Right atrium auricular region (tissue), 2 donors: ENCODE data around the gene COL23A1. TPM values are rescaled to one million over a fixed set of nuclear protein-coding genes. Genes with fewer than 3 reads are reported as not detected.

ENCODE experiments used
- DNase-seq: peaks from one replicate; pipeline ENCODE4 v3.0.0-alpha.2; 2019; ENCODE audit warnings: low spot score
- H3K27ac ChIP-seq, 2 donors: fragments of 200-600 bp; sonication (generic); 1 replicate in 1 of 2; 2 replicates in 1 of 2; pipeline ENCODE4 v1.5.1; 2016 to 2019
- H3K27me3 ChIP-seq, 2 donors: fragments of 200-600 bp; sonication (generic); one replicate each; pipeline versions ENCODE4 v1.5.1 to v1.6.0; 2017 to 2019
- H3K36me3 ChIP-seq: fragments of 200-600 bp; sonication (generic); one replicate; pipeline ENCODE4 v1.5.1; 2016
- H3K4me1 ChIP-seq, 2 donors: fragments of 200-600 bp; sonication (generic); one replicate each; pipeline versions ENCODE4 v1.5.1 to v1.6.0; 2017 to 2019
- H3K4me3 ChIP-seq, 2 donors: fragments of 200-600 bp; sonication (generic); 1 replicate in 1 of 2; 2 replicates in 1 of 2; pipeline ENCODE4 v1.5.1; 2017 to 2019; ENCODE audit warnings: mild to moderate bottlenecking in 1 of 2, moderate library complexity in 1 of 2
- H3K9me3 ChIP-seq, 2 donors: fragments of 200-600 bp; sonication (generic); one replicate each; pipeline ENCODE4 v1.5.1; 2019
- CTCF ChIP-seq, 2 donors: fragments of 200-600 bp; sonication (generic); IDR thresholded peaks; one replicate each; pipeline ENCODE4 v1.5.1; 2019; ENCODE audit warnings: antibody characterized with exemption in 2 of 2
- total RNA-seq, 2 donors: library from RNA; depleted of rRNA; stranded (reverse); fragments of >200 nt; gene quantifications; one replicate each; pipeline ENCODE4 v1.1.0, GENCODE V29; 2016

COL23A1 gene
- total RNA-seq, 2 donors from 2014 or later = 5.7 to 6.8 TPM

GRCh38 chr5:178291161-178291561 lies 299.0 kb downstream of the COL23A1 start:
- no peaks in the 10 kb centered on the region for H3K27me3 ChIP-seq
- no peak for DNase-seq
- no peaks in the 10 kb centered on the region for H3K36me3 ChIP-seq
- H3K9me3 ChIP-seq = no peaks in the 10 kb centered on the region
- H3K27ac ChIP-seq = no peak overlapping the region
- no peak for TF ChIP-seq CTCF (IDR thresholded peaks at IDR 0.05)
- peaks cover 0 to 23% of the 10 kb centered on the region in 2 donors for H3K4me1 ChIP-seq
- no peak overlapping the region for H3K4me3 ChIP-seq

GRCh38 chr5:178290376-178290775 lies 299.8 kb downstream of the COL23A1 start:
- no peak for DNase-seq
- no peak for TF ChIP-seq CTCF (IDR thresholded peaks at IDR 0.05)
- no peak overlapping the region for H3K4me3 ChIP-seq
- H3K9me3 ChIP-seq = no peaks in the 10 kb centered on the region
- no peaks in the 10 kb centered on the region for H3K27me3 ChIP-seq
- no peak overlapping the region for H3K27ac ChIP-seq
- H3K4me1 ChIP-seq = peaks cover 0 to 28% of the 10 kb centered on the region in 2 donors
- no peaks in the 10 kb centered on the region for H3K36me3 ChIP-seq

- no peak for TF ChIP-seq CTCF (IDR thresholded peaks at IDR 0.05)
- Histone ChIP-seq H3K36me3 (no peaks in the 10 kb centered on the region), H3K4me1 (peaks cover 0 to 30% of the 10 kb centered on the region in 2 donors), H3K9me3 (no peaks in the 10 kb centered on the region), H3K27me3 (no peaks in the 10 kb centered on the region), H3K27ac (no peak overlapping the region), H3K4me3 (no peak overlapping the region)
- no peak for DNase-seq
Observed at GRCh38 chr5:178289438-178289837, 300.8 kb downstream of the COL23A1 start.

- H3K36me3 ChIP-seq = no peaks in the 10 kb centered on the region
- no peak overlapping the region for H3K27ac ChIP-seq
- H3K9me3 ChIP-seq = peaks cover 0 to 4% of the 10 kb centered on the region in 2 donors
- peaks cover 0 to 30% of the 10 kb centered on the region in 2 donors for H3K4me1 ChIP-seq
- no peak overlapping the region for H3K4me3 ChIP-seq
- DNase-seq = no peak
- TF ChIP-seq CTCF (IDR thresholded peaks at IDR 0.05) = no peak
- H3K27me3 ChIP-seq = no peaks in the 10 kb centered on the region
Observed at GRCh38 chr5:178288401-178289368, 301.5 kb downstream of the COL23A1 start.

GRCh38 chr5:178287791-178288105 lies 302.4 kb downstream of the COL23A1 start:
- TF ChIP-seq CTCF (IDR thresholded peaks at IDR 0.05) = no peak
- no peaks in the 10 kb centered on the region for H3K36me3 ChIP-seq
- peaks cover 0 to 6% of the 10 kb centered on the region in 2 donors for H3K9me3 ChIP-seq
- peaks cover 0 to 30% of the 10 kb centered on the region in 2 donors for H3K4me1 ChIP-seq
- H3K4me3 ChIP-seq = no peak overlapping the region
- no peak overlapping the region for H3K27ac ChIP-seq
- no peaks in the 10 kb centered on the region for H3K27me3 ChIP-seq
- DNase-seq = no peak
